ENCODE results near the gene KLHL26. TPM values are rescaled to one million over a fixed set of nuclear protein-coding genes. Genes with fewer than 3 reads are reported as not detected.

Gene KLHL26
- total RNA-seq, 1 experiment from 2014 or later = 7.5 TPM

DNA sequence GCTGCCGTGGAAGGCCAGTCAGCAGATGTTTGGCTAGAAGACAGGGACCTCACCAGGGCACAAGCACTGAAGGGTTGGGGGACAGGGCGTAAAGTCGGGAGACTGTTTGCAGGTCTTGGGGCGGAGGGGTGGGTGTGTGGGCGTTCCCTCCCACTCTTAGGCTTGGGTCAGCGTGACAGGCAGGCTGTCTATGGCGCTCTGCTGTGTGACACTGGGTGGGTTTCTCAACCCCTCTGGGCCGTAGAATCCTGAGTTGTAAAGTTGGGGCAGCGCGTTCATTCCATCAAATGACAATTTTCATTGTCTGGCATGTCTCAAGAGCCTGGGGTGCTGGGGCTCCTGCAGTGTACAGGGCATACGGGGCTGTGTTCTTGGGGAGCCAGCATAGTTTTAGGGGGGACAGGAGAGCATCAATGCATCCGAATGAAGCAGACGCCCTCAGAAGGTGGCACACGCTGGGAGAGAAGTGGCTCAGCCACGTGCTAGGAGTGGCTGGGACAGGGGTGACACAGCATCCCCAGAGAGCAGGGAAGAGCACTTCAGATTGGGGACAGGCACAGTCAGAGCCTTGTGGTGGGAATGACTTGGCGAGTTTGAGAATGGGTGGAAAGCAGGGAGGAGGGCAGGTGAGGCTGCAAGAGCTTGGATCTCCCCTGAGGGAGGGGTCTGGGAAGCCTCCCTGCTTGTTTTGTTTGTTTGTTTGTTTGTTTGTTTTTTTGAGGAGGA, 51.1 kb downstream of the KLHL26 start:
- CTCF ChIA-PET = no interaction called here
- TF ChIP-seq, protein P1, sequence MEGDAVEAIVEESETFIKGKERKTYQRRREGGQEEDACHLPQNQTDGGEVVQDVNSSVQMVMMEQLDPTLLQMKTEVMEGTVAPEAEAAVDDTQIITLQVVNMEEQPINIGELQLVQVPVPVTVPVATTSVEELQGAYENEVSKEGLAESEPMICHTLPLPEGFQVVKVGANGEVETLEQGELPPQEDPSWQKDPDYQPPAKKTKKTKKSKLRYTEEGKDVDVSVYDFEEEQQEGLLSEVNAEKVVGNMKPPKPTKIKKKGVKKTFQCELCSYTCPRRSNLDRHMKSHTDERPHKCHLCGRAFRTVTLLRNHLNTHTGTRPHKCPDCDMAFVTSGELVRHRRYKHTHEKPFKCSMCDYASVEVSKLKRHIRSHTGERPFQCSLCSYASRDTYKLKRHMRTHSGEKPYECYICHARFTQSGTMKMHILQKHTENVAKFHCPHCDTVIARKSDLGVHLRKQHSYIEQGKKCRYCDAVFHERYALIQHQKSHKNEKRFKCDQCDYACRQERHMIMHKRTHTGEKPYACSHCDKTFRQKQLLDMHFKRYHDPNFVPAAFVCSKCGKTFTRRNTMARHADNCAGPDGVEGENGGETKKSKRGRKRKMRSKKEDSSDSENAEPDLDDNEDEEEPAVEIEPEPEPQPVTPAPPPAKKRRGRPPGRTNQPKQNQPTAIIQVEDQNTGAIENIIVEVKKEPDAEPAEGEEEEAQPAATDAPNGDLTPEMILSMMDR (IDR thresholded peaks at IDR 0.05; ENCODE audit: unreplicated experiment) = no peak
- DNase-seq = no peak
- intact Hi-C loops (cut with micrococcal nuclease; ENCODE audit: unreplicated experiment) = no loop called here
- Mint-ChIP-seq H3K4me1 (ENCODE audit: low read depth, unreplicated experiment) (no peaks in the 10 kb centered on the region), H3K36me3 (ENCODE audit: insufficient read depth, unreplicated experiment) (peaks cover 10% of the 10 kb centered on the region), H3K4me3 (ENCODE audit: low read depth, unreplicated experiment) (no peak overlapping the region), H3K27ac (ENCODE audit: unreplicated experiment) (no peak overlapping the region), H3K9me3 (ENCODE audit: low read depth, unreplicated experiment) (no peaks in the 10 kb centered on the region), H3K27me3 (ENCODE audit: unreplicated experiment) (no peaks in the 10 kb centered on the region)
- no TSS peak for BruUV-seq (replicated peaks)

DNA sequence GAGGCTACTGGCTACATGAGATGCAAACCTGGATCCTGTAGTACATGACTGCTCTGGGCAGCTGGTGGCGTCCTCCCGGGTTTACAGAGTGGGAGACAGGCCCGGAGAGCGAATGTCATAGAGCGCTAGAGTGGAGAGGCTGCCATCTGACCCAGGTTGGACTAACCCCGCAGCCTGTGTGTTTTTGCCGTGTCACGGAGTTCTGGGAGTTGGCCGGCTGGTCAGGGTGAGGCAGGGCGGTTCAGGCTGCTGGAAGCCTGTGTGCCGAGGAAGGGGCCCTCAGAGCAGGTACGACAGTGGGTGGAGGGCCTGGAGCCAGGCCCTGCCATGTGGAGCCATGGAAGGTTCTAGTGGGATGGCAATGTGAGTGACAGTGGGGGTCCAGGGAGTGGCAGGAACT, 59.2 kb downstream of the KLHL26 start:
- Mint-ChIP-seq H3K27me3 (ENCODE audit: unreplicated experiment) (no peaks in the 10 kb centered on the region), H3K9me3 (ENCODE audit: low read depth, unreplicated experiment) (no peaks in the 10 kb centered on the region), H3K4me1 (ENCODE audit: low read depth, unreplicated experiment) (peaks cover 9% of the 10 kb centered on the region), H3K4me3 (ENCODE audit: low read depth, unreplicated experiment) (no peak overlapping the region), H3K36me3 (ENCODE audit: insufficient read depth, unreplicated experiment) (no peaks in the 10 kb centered on the region), H3K27ac (ENCODE audit: unreplicated experiment) (no peak overlapping the region)
- intact Hi-C loops (cut with micrococcal nuclease; ENCODE audit: unreplicated experiment) = no loop called here
- BruUV-seq (replicated peaks) = no TSS peak
- TF ChIP-seq, protein P1 (IDR thresholded peaks at IDR 0.05; ENCODE audit: unreplicated experiment) = no peak
- DNase-seq = no peak
- CTCF ChIA-PET = no interaction called here

DNA sequence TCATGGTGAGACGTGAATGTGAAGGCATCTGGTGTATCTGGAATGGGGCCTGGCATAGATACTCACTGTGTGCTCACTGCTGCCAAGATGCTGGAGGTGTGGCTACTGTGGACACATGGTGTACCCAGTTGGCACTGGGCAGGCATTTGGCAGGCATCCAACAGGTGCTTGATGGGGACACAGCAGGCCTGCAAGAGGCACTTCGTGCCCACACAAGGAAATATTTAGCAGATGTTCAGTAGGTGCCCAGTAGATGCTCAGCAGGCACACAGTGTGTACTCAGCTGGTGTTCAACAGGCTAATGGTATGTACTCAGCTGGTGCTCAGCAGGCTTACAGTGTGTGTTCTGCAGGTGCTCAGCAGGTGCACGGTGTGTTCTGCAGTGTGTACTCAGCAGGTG, 60.9 kb downstream of the KLHL26 start:
- no peak overlapping the region for H3K27ac Mint-ChIP-seq (ENCODE audit: unreplicated experiment)
- H3K36me3 Mint-ChIP-seq (ENCODE audit: insufficient read depth, unreplicated experiment) = no peaks in the 10 kb centered on the region
- intact Hi-C loops (cut with micrococcal nuclease; ENCODE audit: unreplicated experiment) = no loop called here
- H3K9me3 Mint-ChIP-seq (ENCODE audit: low read depth, unreplicated experiment) = no peaks in the 10 kb centered on the region
- H3K27me3 Mint-ChIP-seq (ENCODE audit: unreplicated experiment) = no peaks in the 10 kb centered on the region
- H3K4me1 Mint-ChIP-seq (ENCODE audit: low read depth, unreplicated experiment) = peaks cover 9% of the 10 kb centered on the region
- CTCF ChIA-PET = no interaction called here
- no peak overlapping the region for H3K4me3 Mint-ChIP-seq (ENCODE audit: low read depth, unreplicated experiment)
- TF ChIP-seq, protein P1 (IDR thresholded peaks at IDR 0.05; ENCODE audit: unreplicated experiment) = no peak
- peak; percentile 30 for DNase-seq
- no TSS peak for BruUV-seq (replicated peaks)

DNA sequence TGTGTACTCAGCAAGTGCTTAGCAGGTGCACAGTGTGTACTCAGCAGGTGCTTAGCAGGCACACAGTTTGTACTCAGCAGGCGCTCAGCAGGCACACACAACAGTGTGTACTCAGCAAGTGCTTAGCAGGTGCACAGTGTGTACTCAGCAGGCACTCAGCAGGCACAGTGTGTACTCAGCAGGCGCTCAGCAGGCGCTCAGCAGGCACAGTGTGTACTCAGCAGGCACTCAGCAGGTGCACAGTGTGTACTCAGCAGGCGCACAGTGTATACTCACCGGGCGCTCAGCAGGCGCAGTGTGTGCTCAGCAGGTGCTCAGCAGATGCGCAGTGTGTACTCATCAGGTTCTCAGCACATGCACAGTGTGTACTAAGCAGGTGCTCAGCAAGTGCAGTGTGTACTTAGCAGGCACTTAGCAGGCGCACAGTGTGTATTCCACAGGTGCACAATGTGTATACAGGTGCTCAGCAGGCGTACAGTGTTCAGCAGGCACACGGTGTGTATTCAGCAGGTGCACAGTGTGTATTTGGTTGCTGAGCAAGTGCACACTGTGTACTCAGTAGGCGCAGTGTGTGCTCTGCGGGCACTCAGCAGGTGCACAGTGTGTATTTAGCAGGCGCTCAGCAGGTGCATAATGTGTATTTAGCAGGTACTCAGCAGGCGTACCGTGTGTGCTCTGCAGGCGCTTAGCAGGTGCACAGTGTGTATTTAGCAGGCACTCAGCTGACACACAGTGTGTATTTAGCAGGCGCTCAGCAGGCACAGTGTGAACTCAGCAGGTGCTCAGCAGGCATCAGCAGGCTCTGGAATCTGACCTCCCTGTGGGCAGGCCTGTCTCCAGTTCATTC, 61.7 kb downstream of the KLHL26 start:
- Mint-ChIP-seq H3K27me3 (ENCODE audit: unreplicated experiment) (no peaks in the 10 kb centered on the region), H3K36me3 (ENCODE audit: insufficient read depth, unreplicated experiment) (no peaks in the 10 kb centered on the region), H3K4me3 (ENCODE audit: low read depth, unreplicated experiment) (no peak overlapping the region), H3K4me1 (ENCODE audit: low read depth, unreplicated experiment) (peaks cover 9% of the 10 kb centered on the region), H3K27ac (ENCODE audit: unreplicated experiment) (no peak overlapping the region), H3K9me3 (ENCODE audit: low read depth, unreplicated experiment) (no peaks in the 10 kb centered on the region)
- BruUV-seq (replicated peaks) = no TSS peak
- CTCF ChIA-PET = no interaction called here
- intact Hi-C loops (cut with micrococcal nuclease; ENCODE audit: unreplicated experiment) = no loop called here
- no peak for DNase-seq
- TF ChIP-seq, protein P1 (IDR thresholded peaks at IDR 0.05; ENCODE audit: unreplicated experiment) = no peak

Data from Calu3 (cell line).